ENCODE data around the gene AKTIP. TPM values are rescaled to one million over a fixed set of nuclear protein-coding genes. Genes with fewer than 3 reads are reported as not detected.

The AKTIP gene
- total and polyA plus RNA-seq, 4 donors: 23.1 to 48.5 (median 34.6) TPM

- H3K27ac ChIP-seq (ENCODE audit: low read depth in 1 of 2, low read length in 1 of 2): peak overlapping the region in 1 of 2 donors; percentile 64
- no peaks in the 10 kb centered on the region for H3K27me3 ChIP-seq (ENCODE audit: control insufficient read depth in 3 of 3, insufficient read depth in 3 of 3, low read length in 2 of 3)
- WGBS, 2 donors: 43 to 45% methylated on average over 9 of the region's 9 CpGs
- TF ChIP-seq CTCF (IDR thresholded peaks at IDR 0.05; ENCODE audit: control extremely low read depth, extremely low read depth): no peak
- H3K9ac ChIP-seq (ENCODE audit: insufficient read depth in 1 of 2, low read length in 2 of 2): peak overlapping the region in 1 of 2 donors; percentile 79
- H3K4me1 ChIP-seq (ENCODE audit: control insufficient read depth in 5 of 5, insufficient read depth in 5 of 5, low read length in 5 of 5): peaks cover 12 to 28% (median 21%) of the 10 kb centered on the region in 5 donors
- no peak for ATAC-seq (ENCODE audit: insufficient read depth, low FRiP score)
- DNase-seq: no peak
- H3K4me3 ChIP-seq: no peak overlapping the region
- peaks cover 2 to 13% (median 6%) of the 10 kb centered on the region in 4 donors for H3K36me3 ChIP-seq (ENCODE audit: control insufficient read depth in 4 of 4, insufficient read depth in 4 of 4, low read length in 4 of 4)
- no peaks in the 10 kb centered on the region for H3K9me3 ChIP-seq (ENCODE audit: control insufficient read depth in 4 of 4, insufficient read depth in 3 of 4, low read length in 3 of 4)
Observed at GRCh38 chr16:53501216-53501859, 1.7 kb downstream of the AKTIP start.

- no peak overlapping the region for H3K27ac ChIP-seq (ENCODE audit: low read depth in 1 of 2, low read length in 1 of 2)
- WGBS, 2 donors: 90 to 91% methylated on average over 4 of the region's 4 CpGs
- H3K4me3 ChIP-seq: no peak overlapping the region
- peaks cover under 1 to 18% (median 14%) of the 10 kb centered on the region in 5 donors for H3K4me1 ChIP-seq (ENCODE audit: control insufficient read depth in 5 of 5, insufficient read depth in 5 of 5, low read length in 5 of 5)
- DNase-seq (no peak), ATAC-seq (ENCODE audit: insufficient read depth, low FRiP score) (no peak)
- no peak overlapping the region for H3K9ac ChIP-seq (ENCODE audit: insufficient read depth in 1 of 2, low read length in 2 of 2)
- no peaks in the 10 kb centered on the region for H3K27me3 ChIP-seq (ENCODE audit: control insufficient read depth in 3 of 3, insufficient read depth in 3 of 3, low read length in 2 of 3)
- no peak for TF ChIP-seq CTCF (IDR thresholded peaks at IDR 0.05; ENCODE audit: control extremely low read depth, extremely low read depth)
- H3K9me3 ChIP-seq (ENCODE audit: control insufficient read depth in 4 of 4, insufficient read depth in 3 of 4, low read length in 3 of 4): no peaks in the 10 kb centered on the region
- H3K36me3 ChIP-seq (ENCODE audit: control insufficient read depth in 4 of 4, insufficient read depth in 4 of 4, low read length in 4 of 4): peaks cover 5 to 27% (median 22%) of the 10 kb centered on the region in 4 donors
Observed at GRCh38 chr16:53498984-53499383, 4.0 kb downstream of the AKTIP start.

GRCh38 chr16:53495325-53495724 is 7.7 kb downstream of the AKTIP start:
- Histone ChIP-seq H3K4me1 (ENCODE audit: control insufficient read depth in 5 of 5, insufficient read depth in 5 of 5, low read length in 5 of 5) (peaks cover 0 to 2% (median 0%) of the 10 kb centered on the region in 5 donors), H3K4me3 (no peak overlapping the region), H3K9me3 (ENCODE audit: control insufficient read depth in 4 of 4, insufficient read depth in 3 of 4, low read length in 3 of 4) (no peaks in the 10 kb centered on the region), H3K9ac (ENCODE audit: insufficient read depth in 1 of 2, low read length in 2 of 2) (no peak overlapping the region), H3K27me3 (ENCODE audit: control insufficient read depth in 3 of 3, insufficient read depth in 3 of 3, low read length in 2 of 3) (no peaks in the 10 kb centered on the region), H3K27ac (ENCODE audit: low read depth in 1 of 2, low read length in 1 of 2) (no peak overlapping the region), H3K36me3 (ENCODE audit: control insufficient read depth in 4 of 4, insufficient read depth in 4 of 4, low read length in 4 of 4) (peaks cover 5 to 49% (median 37%) of the 10 kb centered on the region in 4 donors)
- TF ChIP-seq CTCF (IDR thresholded peaks at IDR 0.05; ENCODE audit: control extremely low read depth, extremely low read depth): no peak
- ATAC-seq (ENCODE audit: insufficient read depth, low FRiP score) (no peak), DNase-seq (no peak)
- 93 to 95% methylated on average over 4 of the region's 4 CpGs for WGBS, 2 donors

Measured in lung (tissue), 12 donors.